HG03097 (cell line): ENCODE data around the gene PIP4K2B.

Source experiments
- ATAC-seq: cut with Tn5 transposase; IDR thresholded peaks from one replicate; pipeline ENCODE4 v1.9.1; 2021; ENCODE audit not compliant: unreplicated experiment, low FRiP score

Gene PIP4K2B

DNA sequence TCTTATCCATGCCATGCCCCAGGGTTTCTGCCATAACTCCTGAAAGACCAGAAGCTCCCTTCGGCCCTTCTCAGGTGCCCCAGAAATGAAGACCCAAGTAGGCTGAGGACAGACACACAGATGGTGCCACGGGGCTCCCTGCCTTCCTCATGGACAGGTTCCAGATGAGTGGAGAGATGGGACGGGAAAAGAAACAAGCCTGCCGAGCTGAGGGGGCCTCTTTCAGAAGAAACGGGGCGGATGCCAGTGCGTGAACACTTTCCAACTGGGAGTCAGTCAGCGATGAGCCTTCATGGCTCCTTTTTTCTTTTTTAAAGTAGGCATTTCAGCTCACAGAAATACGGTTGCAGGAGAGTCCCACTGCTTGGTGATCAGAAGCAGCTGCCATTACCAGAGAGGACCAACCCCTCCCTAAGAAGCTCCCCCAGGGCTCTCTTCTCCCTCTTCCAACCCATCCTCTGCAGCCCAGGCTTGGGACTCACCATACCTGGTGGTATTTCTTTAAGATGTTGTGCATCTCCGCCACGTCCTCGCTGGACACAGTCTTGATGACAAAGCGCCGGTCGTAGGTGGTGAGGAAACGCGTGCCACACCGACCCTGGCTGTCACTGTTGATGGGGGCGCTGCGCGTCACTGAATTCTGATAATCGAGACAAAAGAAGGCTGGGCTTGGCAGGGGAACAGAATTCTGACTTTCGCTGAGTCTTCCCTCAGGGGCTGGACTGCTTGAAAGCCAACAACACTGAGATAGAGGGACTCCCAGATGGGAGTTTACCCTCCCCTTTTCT lies 19.2 kb downstream of the PIP4K2B start:
- no peak for ATAC-seq

DNA sequence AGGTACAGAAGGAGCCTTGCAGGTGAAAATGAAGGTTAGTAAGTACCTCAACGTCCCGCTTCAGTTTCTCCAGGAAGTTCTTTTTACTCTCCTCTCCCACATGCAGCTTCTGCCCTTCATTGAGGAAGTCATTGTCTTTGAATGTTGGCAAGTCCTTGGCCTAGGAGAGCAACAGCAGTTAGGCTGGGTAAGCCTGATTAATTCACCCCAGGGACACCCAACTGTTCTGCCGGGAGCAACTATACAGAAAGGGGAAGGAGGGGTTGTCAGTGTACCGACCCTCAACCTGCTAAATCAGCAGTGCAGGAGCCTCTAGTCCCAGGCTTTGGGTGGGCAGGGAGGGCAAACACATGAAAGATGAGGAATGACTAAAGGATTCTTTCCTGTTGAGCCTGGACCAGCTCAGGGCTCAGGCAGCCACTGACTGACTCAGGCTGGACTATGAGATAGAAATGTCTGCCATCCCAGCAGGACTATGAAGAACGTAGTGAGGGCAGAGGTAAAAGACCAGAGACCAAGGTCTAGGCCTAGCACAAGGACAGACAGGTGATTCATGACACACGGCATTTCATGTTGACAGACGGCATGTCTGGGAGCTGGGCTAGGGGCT lies 21.6 kb downstream of the PIP4K2B start:
- ATAC-seq, result no peak

DNA sequence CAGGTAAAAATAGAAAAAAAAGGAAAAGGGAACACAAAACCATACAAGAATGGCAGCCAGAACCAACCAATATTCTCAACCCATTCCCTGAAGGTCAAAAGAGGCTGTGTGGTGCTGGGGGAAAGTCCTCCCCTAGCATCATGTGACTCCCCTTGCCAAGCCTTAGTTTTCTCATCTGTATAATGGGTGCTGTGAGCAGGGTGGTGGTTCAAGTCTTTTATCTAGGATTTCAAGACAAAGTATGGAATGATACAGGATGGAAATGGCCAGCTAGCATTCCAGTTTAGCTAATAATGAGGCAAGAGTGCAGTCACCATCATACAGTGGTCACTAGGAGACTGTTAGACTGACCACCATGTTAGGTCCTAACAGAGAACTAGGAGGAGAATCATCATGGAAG lies 26.1 kb downstream of the PIP4K2B start:
- no peak for ATAC-seq

DNA sequence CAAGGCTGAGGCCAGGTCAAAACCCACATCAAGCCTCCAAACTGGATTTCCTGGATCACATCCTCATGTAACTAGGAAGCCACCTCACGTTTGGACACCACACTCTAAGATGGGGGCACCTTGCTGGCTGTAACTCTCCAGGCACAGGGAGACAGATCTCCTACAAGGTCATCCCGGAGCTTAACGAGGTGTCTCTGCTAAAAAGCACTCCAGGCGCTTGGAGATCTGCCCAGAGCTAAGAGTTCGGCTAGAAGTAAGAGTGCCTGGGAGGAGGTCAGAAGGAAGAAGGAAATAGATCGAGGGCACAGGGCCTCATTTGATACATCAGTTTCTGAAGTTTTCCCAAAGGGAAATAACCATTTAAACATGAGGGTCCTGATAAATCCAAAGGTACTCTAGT lies 30.9 kb downstream of the PIP4K2B start:
- no peak for ATAC-seq

DNA sequence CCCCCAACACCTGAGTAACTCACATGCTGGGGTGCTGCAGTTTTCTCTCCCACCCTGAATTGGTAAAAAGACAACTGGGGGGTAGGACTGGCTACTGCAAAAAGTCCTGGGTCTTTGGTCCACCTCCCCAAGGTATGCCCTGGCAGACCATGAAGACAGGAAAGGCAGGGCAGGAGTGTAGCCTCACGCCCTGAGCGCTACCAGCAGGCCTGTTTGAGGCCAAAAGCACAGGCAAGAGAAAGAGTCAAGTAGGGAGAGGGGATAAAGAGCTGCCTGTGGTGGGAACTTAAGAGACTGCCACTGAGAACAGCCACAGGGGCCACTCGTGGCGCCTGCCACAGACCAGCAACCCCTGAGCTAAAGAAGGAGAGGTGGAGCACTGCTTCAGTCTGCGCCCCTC lies 33.0 kb downstream of the PIP4K2B start:
- no peak for ATAC-seq

DNA sequence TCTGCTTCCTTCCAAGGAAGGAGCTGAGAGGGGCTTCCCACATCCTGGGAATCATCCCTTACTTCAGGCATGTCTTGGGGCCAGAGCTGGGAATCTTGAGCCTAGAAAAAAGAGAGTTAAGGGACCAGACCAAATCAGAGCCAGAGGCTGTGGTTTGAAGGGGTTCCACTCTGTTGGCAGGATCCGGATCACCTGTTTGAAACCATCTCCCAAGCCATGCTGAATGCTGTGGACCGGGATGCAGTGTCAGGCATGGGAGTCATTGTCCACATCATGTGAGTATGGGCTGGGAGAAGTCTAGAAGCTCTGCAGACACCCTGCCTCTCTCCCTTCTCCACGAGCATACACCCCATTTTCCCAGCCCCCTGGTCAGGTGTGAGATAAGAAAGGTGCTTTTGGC lies 37.1 kb downstream of the PIP4K2B start:
- ATAC-seq, result no peak

DNA sequence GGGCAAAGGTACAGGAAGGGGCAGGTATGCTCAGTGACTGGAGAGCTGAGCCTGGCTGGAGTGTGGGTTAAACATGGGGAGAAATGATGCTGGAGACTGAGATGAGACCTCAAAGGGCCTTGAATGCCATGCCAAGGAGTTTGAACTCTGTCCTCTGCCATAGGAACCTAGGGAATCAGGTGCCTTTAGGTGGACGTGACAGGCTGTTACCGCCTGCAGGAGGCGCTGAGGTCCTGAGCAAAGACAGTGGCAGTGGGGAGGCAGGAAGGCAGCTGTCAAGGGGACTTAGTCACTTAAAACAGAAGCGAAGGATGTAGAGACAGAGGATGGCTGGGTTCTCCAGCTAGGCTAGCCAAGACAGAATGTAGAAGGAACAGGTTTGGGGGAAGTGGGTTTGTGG lies 37.7 kb downstream of the PIP4K2B start:
- no peak for ATAC-seq

DNA sequence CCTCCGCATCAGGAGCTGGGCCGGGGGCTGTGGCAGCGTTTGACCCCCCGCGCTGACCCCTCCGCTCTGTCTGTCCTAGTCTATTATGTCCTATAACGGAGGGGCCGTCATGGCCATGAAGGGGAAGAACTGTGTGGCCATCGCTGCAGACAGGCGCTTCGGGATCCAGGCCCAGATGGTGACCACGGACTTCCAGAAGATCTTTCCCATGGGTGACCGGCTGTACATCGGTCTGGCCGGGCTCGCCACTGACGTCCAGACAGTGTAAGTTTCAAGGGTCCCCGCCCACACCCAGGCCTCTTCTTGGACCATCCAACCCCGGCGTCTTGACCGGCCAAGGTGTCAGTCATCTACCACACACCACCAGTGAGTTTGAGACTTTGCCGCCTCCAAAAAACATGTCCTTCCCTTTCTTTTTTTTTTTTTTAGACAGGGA lies 46.3 kb downstream of the PIP4K2B start:
- no peak for ATAC-seq

DNA sequence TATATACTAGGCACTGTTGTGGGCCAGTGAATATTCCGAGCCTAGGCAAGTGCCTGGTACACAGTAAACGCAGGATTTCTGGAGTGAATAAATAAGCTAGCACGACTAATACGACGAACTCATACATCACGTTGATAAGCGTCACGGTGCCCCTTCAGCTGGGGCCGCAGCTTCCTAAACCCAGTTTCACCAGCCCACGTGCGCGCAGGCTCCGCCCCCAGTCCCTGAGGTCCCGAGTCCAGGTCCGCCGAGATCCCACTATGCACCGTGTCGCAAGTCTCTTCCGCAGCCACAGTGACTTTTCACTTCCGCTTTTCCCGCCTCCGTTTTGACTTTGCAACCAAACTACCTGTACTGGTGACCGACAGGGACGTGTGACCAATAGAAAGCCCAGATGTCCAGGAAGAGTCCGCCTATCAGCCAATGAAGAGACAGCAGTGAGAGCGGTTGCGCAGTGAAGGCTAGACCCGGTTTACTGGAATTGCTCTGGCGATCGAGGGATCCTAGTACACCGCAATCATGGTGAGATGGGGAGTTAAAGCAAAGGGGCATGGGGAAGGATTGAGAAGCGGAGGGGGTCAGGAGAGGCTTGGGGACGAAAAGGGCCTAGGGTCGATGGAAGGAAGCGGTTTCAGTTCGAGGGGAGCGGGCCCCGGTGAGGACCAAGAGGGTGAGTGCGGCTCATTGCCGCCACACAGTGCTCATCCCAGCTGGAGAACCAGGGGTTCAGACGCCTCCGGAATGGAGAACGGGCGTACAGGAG lies 46.9 kb downstream of the PIP4K2B start, which contains the start of gene PSMB3:
TSS of gene PSMB3 (plus strand) at position 434 of the 763 bp plus-strand sequence. CDS start at position 520, 86 bp downstream.
- peak; percentile 59 for ATAC-seq

DNA sequence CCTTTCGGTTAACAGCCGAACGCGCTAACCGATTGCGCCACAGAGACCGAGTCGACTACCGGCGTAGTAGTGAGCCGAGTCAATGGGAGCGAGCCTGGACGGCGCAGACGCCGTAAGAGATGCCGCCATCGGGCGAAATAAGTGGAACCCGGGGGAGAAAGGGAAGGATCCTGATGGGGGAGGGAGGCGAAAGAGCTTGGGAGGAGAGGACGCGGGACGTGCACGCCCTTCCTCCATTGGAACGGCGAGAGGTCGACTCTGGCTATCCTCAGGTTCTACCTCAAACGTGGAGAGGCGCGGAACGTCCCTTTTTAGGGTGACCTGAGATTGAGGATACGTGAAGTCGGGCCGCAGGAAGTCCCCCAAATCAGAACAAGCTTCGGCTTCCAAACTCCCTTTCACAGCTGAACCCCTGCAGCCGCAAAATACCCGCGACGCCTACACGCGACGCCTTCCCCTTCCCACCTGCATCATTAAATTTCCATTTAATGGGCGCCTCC lies 47.5 kb downstream of the PIP4K2B start:
- peak; percentile 27 for ATAC-seq

DNA sequence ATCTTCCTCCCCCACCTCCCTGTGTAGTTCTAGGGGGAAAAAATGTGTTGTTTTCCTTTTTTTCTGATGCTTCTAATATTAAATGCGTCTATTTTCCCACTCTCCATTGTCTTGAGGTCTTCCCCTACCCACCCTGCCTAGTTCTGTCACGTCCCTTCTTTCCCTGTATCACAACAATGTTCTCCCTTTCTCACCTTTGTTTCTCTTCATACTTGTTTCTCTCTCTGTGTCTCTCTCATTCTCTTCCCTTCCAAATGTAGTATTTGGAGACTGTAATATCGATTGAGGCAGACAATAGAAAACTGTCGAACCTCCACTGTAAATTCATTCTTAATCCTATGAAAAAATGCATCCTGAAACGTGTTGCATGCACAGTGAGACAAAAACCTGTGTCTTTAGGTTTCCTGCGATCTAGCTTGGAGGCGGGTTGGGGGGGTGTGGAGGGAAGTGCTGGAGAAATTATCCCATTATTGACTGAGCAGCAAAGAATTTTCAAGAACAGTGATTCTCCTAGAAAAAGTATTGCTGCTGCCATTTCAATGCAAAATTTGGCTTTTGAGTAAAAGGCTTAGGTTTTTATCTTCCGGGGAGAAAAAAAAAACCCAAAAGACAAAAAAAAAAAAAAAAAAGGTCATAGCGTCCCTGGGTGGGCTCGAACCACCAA lies 48.1 kb downstream of the PIP4K2B start:
- ATAC-seq, result no peak

DNA sequence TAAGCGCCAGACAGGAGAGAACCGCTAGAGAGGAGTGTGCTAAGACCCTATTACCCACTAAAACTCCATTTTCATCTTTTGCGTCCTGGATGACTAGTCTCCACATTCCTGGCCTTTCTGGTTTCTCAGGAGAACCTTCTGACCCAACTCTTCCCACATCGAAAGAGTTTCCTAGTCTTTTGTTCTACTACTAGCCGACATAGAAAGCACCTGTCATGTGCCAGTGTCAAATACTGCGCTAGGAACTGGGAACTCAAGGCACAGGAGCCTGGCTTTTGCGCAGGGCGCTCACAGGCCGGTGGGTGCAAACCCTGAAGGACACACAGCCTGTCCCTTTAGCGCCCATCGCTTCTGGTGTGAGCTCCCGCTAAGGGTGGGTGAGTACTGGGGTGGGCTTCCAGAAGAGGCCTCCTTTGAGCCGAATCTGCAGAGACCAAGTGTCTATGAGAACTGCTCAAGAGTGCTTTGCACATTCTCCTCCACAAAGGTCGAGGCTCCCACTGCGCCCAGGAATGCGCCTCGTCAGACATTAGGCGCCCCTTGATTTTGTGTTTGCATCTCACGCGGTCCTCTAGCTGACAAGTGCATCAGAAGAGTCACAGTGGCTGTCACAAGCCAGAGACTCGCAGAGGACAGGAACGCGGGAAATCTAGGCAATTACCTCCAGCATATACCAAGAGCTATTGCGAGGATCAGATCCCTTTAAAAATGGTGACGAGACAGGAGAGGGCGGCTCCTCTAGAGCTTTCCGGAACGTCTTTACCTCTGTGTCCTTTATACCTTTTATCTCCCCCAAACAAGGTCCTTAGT lies 48.8 kb downstream of the PIP4K2B start:
- ATAC-seq, result no peak

DNA sequence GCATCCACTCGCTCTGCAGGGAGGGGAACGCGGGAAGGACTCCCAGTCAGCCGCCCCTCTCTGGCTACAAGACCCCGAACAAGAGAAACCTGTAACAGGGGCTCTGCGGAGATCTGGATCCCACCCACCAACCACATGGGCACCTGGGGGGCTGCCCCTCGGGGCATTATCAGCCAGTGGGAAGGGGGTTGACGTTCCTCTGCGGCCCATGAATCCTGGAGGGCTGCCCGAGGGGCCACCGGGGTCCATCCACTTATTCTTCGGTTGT lies 49.4 kb downstream of the PIP4K2B start:
- ATAC-seq, result no peak

DNA sequence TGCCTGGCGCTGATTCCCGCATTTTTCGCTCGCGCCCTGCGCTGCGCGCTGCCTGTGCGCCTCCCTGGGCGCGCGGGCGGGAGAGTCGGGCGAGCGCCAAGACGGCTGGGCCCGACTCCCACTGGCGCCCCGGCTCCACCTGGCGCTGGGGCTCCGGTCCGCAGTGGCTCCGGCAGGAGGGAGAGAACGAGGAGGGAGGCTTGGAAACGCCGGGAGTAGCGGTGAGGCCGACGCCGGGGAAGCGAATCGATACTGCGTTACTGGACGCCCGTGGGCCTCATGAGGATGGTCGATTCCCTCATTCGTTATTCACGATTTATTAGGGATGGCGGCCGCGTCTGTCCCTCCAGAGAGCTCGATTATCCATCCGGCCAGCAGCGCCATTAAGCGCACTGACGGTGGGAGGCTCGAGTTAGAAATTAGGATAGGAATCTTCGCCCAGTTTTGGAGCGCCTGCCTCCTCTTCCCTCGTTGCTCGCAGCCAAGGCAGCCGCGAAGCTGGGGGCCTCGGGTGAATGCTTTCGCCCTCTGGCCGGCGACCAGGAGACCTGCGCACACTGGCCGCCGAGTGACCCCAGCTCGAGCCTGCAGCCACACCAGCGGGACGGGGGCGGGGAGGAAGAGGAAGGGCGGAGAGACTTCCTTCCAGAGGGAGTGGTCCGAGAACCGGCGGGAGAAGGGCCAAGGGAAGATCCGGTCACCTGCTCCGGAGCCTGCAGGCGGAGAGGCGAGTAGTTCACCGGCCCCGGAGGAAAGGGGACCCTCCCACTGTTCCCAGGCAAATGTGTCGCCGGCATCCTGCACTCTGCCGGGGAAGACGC lies 49.9 kb downstream of the PIP4K2B start:
- ATAC-seq, result no peak

DNA sequence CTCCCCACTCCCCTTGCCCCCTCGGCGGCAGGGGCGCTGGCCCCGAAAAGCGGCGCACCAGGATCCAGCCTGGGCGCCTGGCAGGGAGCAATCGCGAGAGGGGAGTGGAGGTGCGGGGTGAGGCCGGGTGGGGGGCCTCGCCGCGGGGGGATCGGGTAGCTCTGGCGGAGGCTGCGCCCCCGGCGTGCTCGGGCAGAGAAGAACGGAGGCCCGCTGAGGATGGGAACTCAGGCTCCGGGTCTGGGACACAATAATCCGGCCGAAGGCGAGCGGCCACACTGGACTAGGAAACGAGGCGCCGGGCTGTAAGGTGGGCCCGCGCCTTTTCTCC lies 50.5 kb downstream of the PIP4K2B start:
- ATAC-seq, result no peak

DNA sequence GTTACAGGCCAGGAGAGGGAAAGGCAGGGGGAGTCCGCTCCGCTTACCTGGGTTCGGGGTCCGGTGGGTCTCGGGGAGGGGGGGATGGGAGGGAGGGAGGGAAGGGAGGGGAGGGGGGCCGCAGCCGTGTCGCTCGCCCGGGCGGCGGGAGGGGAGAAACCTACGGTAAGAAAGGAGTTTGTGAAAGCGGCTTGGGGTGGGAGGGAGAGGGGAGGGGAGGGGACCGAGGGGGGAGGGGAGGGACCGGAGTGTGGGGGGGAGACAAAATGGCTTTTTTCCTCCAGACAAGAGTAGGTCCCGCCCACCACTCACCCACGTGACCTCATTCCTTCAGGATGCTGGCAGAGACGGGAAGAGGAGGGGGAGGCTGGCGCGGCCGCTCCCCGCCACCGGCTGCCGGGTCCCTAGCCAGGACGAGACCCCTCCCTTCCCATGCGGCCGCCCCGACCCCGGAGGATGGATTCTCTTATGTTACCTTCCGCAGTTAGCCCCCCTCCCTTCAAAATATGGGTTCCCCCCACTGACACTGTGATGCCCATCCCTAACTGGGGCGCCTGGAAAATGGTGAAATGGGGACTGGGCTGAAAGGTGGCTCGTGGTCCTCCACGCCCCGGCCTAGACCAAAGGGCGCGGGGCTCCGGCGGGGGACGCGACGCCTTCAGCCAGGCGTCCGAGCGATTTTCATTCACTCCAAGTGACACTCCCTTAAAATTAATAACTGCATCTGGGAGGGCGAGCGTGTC lies 51.0 kb downstream of the PIP4K2B start, which contains the start of gene PCGF2:
TSS of gene PCGF2 (minus strand) at position 188 of the 743 bp plus-strand sequence. CDS start 7,934 bp downstream, outside the sequence.
- ATAC-seq, result no peak

DNA sequence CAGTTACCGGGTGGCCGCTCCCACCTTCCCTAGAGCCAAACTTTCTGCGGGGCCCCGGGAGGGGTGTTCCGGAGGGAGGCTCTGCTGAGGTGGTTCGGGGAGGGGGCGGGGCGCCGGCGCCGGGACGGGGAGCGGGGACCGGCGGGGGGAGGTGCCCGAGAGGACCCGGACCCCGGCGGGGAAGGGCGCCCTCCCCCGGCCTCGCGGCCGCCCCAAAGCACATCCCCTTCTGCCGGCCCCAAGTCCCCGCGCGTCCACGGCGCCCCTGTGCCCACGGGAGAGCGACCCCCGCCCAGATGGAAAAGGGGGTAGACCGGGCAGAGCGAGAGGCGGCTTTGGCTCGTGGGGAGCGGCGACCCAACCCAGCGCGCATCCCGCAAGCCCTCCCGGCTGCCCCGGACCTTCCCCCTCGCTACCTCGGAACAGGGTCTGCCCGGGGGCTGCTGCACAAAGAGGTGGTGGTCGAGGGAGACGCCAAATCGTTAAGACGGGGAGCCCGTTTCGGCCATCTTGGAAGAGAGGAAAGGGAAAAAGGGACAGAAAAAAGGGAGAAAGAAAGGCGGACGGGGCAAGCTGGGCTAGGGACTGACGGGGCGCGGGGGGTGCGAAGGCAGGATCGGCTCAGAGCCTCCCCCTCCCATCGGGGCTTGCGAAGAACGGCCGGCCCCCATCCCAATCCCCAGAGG lies 51.8 kb downstream of the PIP4K2B start:
- ATAC-seq, result no peak

DNA sequence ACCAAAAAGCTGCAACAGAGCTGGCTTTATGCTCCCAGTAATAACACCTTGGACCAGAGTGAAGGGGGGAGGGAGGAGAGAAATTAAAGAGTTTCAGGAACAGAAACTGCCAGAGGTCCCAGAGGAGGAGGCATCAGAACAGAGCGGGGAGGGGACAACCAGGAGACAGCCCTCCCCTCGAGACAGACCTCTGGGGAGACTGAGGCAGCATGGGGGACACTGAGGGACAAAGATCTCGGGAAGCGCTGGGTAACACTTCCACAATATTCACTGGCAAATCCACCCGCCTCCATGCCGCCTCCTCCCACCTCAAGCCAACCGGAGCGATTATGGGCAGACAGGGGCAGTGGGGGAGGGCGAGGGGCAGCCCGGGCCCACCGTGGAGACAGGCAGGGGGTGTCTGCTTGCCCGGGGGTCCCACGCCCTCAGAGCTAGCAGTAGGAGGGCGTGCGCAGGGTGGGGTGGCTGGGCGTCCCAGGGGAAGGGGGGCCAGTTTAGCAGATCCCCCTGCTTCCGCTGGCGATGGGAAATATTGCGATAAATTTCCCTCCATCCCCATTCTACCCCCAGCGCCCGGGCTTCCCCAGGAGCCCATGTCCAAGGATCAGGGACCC lies 52.4 kb downstream of the PIP4K2B start:
- ATAC-seq, result no peak
